Osteoblast (primary cell): ENCODE data around the gene C11orf91. TPM values are rescaled to one million over a fixed set of nuclear protein-coding genes. Genes with fewer than 3 reads are reported as not detected.

Experiments
- DNase-seq: peaks from one replicate; pipeline ENCODE4 v3.0.0; 2011; ENCODE audit warnings: low spot score, mixed read lengths; ENCODE audit not compliant: insufficient read length; ENCODE audit errors: missing footprints
- H2AFZ ChIP-seq: 2 replicates; pipeline ENCODE4 v1.6.0; 2011; ENCODE audit warnings: mild to moderate bottlenecking, low read length
- H3K27ac ChIP-seq: 2 replicates; pipeline ENCODE4 v1.5.1; 2011; ENCODE audit warnings: mild to moderate bottlenecking, low read depth, low read length, moderate library complexity
- H3K27me3 ChIP-seq: 2 replicates; pipeline ENCODE4 v1.6.0; 2012; ENCODE audit warnings: mild to moderate bottlenecking, control low read depth, inconsistent platforms, low read length, moderate library complexity; ENCODE audit not compliant: insufficient read depth
- H3K36me3 ChIP-seq: 2 replicates; pipeline ENCODE4 v1.5.1; 2011; ENCODE audit warnings: mild to moderate bottlenecking, low read length, control low read depth, moderate library complexity; ENCODE audit not compliant: insufficient read depth
- H3K4me1 ChIP-seq: 2 replicates; pipeline ENCODE4 v1.5.1; 2011; ENCODE audit warnings: mild to moderate bottlenecking, low read length, control low read depth, moderate library complexity; ENCODE audit not compliant: insufficient read depth
- H3K4me2 ChIP-seq: 2 replicates; pipeline ENCODE4 v1.6.0; 2011; ENCODE audit warnings: mild to moderate bottlenecking, low read length; ENCODE audit not compliant: insufficient read depth
- H3K4me3 ChIP-seq: fragments of 200-600 bp; sonication (generic); 3 replicates; pipeline ENCODE4 v1.5.1; 2012; ENCODE audit warnings: mild to moderate bottlenecking, low read length, inconsistent platforms; ENCODE audit not compliant: insufficient read depth
- H3K79me2 ChIP-seq: 2 replicates; pipeline ENCODE4 v1.6.0; 2012; ENCODE audit warnings: mild to moderate bottlenecking, low read length, control low read depth, inconsistent platforms; ENCODE audit not compliant: insufficient read depth
- H3K9me3 ChIP-seq: 2 replicates; pipeline ENCODE4 v1.5.1; 2011; ENCODE audit warnings: low read depth, low read length, control low read depth
- H4K20me1 ChIP-seq: 2 replicates; pipeline ENCODE4 v1.6.0; 2012; ENCODE audit warnings: mild to moderate bottlenecking, low read length, control low read depth; ENCODE audit not compliant: insufficient read depth
- total RNA-seq: library from RNA; depleted of rRNA; stranded (reverse); fragments of >200 nt; gene quantifications from 2 replicates; pipeline ENCODE4 v1.2.3, GENCODE V29; 2012
- TF ChIP-seq, protein P1 (sequence below): IDR thresholded peaks from 2 replicates; pipeline ENCODE4 v1.5.1; 2011; ENCODE audit warnings: mild to moderate bottlenecking, low read depth, low read length, moderate library complexity; ENCODE audit errors: extremely low read depth

The C11orf91 gene
- total RNA-seq, 1 donor = not detected

DNA sequence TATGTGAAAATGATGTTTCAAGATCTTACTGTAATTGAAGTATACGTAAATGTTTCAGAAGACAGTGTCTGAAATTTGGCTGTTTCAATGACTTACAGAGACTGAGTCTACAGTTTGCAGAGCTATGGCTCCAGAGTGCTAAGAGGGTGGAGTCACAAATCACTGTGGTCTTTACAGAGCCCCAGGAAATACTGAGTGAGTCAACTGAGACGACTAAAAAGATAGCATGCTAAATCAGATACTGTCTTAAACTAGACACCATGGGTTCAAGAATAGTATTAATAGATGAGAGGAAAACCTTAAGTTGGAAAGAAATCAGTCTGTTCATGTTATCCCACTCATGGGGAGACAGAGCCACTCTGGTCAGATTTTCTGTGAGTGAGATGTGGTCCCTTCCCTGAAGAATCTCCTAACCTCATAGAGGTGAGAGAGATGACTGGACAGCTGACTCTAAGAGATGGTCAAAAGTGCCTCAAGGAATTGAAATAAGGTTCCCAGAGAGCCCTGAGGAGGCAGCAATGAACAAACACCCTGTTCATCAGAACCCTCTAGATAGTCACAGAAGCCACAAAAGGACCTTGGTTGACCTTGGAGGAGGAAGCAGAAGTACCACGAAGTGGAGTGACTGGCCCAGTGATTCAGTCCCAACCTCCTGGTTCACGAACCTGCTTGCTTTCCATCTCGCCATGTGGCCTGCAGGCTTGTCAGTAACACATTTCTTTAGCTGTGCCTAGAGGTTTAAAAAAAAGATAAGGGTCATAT lies 30.2 kb downstream of the C11orf91 start:
- Histone ChIP-seq H3K27ac (peak overlapping the region; percentile 48), H3K9me3 (no peaks in the 10 kb centered on the region), H3K36me3 (peaks cover 2% of the 10 kb centered on the region), H3K4me3 (no peak overlapping the region), H4K20me1 (no peaks in the 10 kb centered on the region), H3K27me3 (no peaks in the 10 kb centered on the region), H3K4me1 (peaks cover 28% of the 10 kb centered on the region), H3K4me2 (peak overlapping the region; percentile 29), H2AFZ (no peak overlapping the region), H3K79me2 (no peaks in the 10 kb centered on the region)
- DNase-seq = peak; percentile 90
- TF ChIP-seq, protein P1, sequence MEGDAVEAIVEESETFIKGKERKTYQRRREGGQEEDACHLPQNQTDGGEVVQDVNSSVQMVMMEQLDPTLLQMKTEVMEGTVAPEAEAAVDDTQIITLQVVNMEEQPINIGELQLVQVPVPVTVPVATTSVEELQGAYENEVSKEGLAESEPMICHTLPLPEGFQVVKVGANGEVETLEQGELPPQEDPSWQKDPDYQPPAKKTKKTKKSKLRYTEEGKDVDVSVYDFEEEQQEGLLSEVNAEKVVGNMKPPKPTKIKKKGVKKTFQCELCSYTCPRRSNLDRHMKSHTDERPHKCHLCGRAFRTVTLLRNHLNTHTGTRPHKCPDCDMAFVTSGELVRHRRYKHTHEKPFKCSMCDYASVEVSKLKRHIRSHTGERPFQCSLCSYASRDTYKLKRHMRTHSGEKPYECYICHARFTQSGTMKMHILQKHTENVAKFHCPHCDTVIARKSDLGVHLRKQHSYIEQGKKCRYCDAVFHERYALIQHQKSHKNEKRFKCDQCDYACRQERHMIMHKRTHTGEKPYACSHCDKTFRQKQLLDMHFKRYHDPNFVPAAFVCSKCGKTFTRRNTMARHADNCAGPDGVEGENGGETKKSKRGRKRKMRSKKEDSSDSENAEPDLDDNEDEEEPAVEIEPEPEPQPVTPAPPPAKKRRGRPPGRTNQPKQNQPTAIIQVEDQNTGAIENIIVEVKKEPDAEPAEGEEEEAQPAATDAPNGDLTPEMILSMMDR = no peak

DNA sequence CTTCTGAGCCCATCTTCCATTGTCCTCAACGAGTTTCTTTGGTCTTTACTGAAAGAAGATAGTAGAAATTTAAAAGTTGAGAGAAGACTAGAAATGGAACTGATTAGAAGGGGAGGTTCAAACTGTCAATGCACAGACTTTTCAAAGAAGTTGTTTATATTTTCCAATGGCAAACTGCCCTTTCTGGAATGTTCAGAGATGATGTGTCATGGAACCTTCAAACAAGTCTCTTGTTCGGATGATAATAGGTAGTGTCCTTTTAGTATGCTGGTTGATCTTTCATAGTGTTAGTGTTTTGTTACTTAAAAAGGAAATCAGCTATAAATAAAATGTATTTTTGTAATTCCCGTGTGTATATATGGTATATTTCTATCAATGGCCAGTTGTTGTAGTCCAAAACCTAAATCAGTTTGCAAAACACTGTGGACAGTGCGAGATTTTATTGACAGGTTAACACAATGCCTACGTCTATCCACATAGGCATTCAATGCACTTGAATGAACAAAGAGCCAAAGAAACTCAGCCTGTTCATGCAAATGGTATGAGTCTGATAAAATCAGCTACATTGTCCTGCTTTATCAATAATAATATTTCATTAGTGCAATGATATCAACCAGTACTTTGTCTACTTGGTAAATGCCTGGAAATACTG lies 30.9 kb downstream of the C11orf91 start:
- H3K36me3 ChIP-seq = peaks cover 2% of the 10 kb centered on the region
- no peaks in the 10 kb centered on the region for H4K20me1 ChIP-seq
- H3K4me2 ChIP-seq = peak overlapping the region; percentile 29
- H3K27ac ChIP-seq = no peak overlapping the region
- TF ChIP-seq, protein P1 = no peak
- H2AFZ ChIP-seq = no peak overlapping the region
- H3K4me3 ChIP-seq = no peak overlapping the region
- DNase-seq = no peak
- H3K4me1 ChIP-seq = peaks cover 28% of the 10 kb centered on the region
- H3K27me3 ChIP-seq = no peaks in the 10 kb centered on the region
- no peaks in the 10 kb centered on the region for H3K79me2 ChIP-seq
- H3K9me3 ChIP-seq = no peaks in the 10 kb centered on the region

DNA sequence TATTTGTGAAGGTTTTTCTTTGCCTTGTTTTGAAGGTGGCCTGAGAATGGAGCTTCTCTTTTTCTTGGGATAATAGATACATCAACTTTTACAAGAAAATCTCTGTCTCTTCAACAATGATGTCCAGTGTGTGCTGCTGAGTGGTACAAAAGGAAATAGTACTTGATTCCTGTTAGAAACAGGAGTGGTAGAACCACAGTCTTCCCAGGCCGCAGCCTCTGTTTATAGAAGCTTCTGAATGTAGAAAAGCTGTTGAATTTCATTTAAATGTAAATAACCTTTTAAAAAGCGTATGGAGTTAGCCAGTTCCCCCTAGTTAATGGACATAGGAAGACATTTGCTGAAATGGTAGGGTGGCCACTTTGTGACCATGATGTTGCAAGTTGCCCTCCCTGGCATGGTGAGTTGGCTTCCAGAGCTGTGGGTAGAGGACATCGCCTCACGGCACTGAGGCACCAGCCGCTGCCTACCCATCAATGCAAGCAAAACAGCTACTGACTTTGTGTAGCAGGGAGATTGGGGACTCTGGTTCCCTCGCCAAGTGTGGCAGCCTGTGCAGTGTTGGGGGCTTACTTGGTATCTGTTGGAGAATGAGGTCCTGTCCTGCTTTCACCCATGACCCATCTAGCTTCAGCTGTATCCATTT lies 31.6 kb downstream of the C11orf91 start:
- H3K9me3 ChIP-seq = no peaks in the 10 kb centered on the region
- TF ChIP-seq, protein P1 = no peak
- no peaks in the 10 kb centered on the region for H3K79me2 ChIP-seq
- no peak overlapping the region for H3K4me3 ChIP-seq
- H3K27ac ChIP-seq = no peak overlapping the region
- peaks cover 23% of the 10 kb centered on the region for H3K4me1 ChIP-seq
- no peaks in the 10 kb centered on the region for H3K27me3 ChIP-seq
- H3K36me3 ChIP-seq = peaks cover 2% of the 10 kb centered on the region
- H4K20me1 ChIP-seq = no peaks in the 10 kb centered on the region
- no peak overlapping the region for H2AFZ ChIP-seq
- no peak overlapping the region for H3K4me2 ChIP-seq
- no peak for DNase-seq

DNA sequence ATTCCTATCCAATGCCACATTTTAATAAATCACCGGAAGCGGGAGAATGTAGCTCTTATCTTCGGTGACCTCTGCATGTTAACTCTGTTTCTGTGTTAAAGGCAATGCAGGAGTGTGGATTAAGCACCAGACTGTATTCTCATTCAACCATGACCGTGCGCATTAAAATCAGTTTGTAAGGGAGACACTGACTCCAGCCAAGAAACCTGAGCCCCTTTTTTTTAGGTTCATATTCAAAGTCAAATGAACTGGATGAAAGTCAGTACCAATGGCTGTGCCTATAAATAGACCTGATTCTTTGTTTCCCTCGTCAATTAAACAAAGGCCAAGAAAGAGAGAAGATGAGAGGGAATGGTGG lies 32.2 kb downstream of the C11orf91 start:
- Histone ChIP-seq H3K4me3 (no peak overlapping the region), H3K9me3 (no peaks in the 10 kb centered on the region), H3K36me3 (peaks cover 2% of the 10 kb centered on the region), H3K27me3 (no peaks in the 10 kb centered on the region), H4K20me1 (no peaks in the 10 kb centered on the region), H3K79me2 (no peaks in the 10 kb centered on the region), H3K4me1 (peaks cover 18% of the 10 kb centered on the region), H3K27ac (no peak overlapping the region), H2AFZ (no peak overlapping the region), H3K4me2 (no peak overlapping the region)
- TF ChIP-seq, protein P1 = no peak
- DNase-seq = no peak
